EH (cell line): ENCODE data around the gene PAGR1.
"Not testable (repeated sequence)": the region's sequence is repeated elsewhere in the genome, so short reads cannot be mapped to it uniquely, and the experiment has no call there.

Experiments
- DNase-seq: peaks from one replicate; pipeline ENCODE4 v3.0.0-alpha.2; 2015; ENCODE audit warnings: low read depth

Gene PAGR1

GRCh38 chr16:29812754-29813643 lies 3.0 kb upstream of the PAGR1 start:
- no peak for DNase-seq

GRCh38 chr16:29813644-29814562 lies 2.0 kb upstream of the PAGR1 start:
- DNase-seq = no peak

GRCh38 chr16:29814592-29814991 lies 1.4 kb upstream of the PAGR1 start:
- DNase-seq = no peak

- DNase-seq = peak; percentile 49
Observed at GRCh38 chr16:29815032-29815721, 775 bp upstream of the PAGR1 start.

- peak; percentile 78 for DNase-seq
Observed at GRCh38 chr16:29816694-29817441, 916 bp downstream of the PAGR1 start.

GRCh38 chr16:29818082-29818481 lies 2.1 kb downstream of the PAGR1 start:
- no peak for DNase-seq

- DNase-seq = no peak
Observed at GRCh38 chr16:29819506-29819905, 3.6 kb downstream of the PAGR1 start.

GRCh38 chr16:29820271-29820701 lies 4.3 kb downstream of the PAGR1 start, which contains the start of gene MVP:
Gene MVP, plus strand, starts transcription at chr16:29820462. Its CDS starts 10,088 bp downstream, at chr16:29830550.
- DNase-seq = peak; percentile 82

- DNase-seq = peak; percentile 47
Observed at GRCh38 chr16:29820730-29821642, 5.0 kb downstream of the PAGR1 start.

- peak; percentile 92 for DNase-seq
Observed at GRCh38 chr16:29821643-29822115, 5.7 kb downstream of the PAGR1 start.

GRCh38 chr16:29824589-29825144 lies 8.7 kb downstream of the PAGR1 start:
- peak; percentile 92 for DNase-seq

- DNase-seq = peak; percentile 86
Observed at GRCh38 chr16:29825145-29826044, 9.4 kb downstream of the PAGR1 start.

GRCh38 chr16:29826342-29826695 lies 10.4 kb downstream of the PAGR1 start:
- DNase-seq = no peak

- no peak for DNase-seq
Observed at GRCh38 chr16:29830774-29831173, 14.8 kb downstream of the PAGR1 start.

GRCh38 chr16:29831490-29831889 lies 15.5 kb downstream of the PAGR1 start:
- DNase-seq = no peak

- DNase-seq = not testable (repeated sequence)
Observed at GRCh38 chr16:29833219-29833618, 17.3 kb downstream of the PAGR1 start.

GRCh38 chr16:29834079-29834478 lies 18.1 kb downstream of the PAGR1 start:
- no peak for DNase-seq

- no peak for DNase-seq
Observed at GRCh38 chr16:29835926-29836325, 20.0 kb downstream of the PAGR1 start.

GRCh38 chr16:29836623-29837022 lies 20.7 kb downstream of the PAGR1 start:
- DNase-seq = no peak
